Measurements from ENCODE around the gene CA5A. TPM values are rescaled to one million over a fixed set of nuclear protein-coding genes. Genes with fewer than 3 reads are reported as not detected.

CA5A gene
- total and polyA plus RNA-seq, 2 of the 13 experiments (the other 11 are each of a cell fraction or from before 2014, with no cell fraction given): 66.8 to 106 TPM

GRCh38 chr16:87948119-87948545, 11.8 kb upstream of the CA5A start (continued):
- TF ChIP-seq, protein P1, sequence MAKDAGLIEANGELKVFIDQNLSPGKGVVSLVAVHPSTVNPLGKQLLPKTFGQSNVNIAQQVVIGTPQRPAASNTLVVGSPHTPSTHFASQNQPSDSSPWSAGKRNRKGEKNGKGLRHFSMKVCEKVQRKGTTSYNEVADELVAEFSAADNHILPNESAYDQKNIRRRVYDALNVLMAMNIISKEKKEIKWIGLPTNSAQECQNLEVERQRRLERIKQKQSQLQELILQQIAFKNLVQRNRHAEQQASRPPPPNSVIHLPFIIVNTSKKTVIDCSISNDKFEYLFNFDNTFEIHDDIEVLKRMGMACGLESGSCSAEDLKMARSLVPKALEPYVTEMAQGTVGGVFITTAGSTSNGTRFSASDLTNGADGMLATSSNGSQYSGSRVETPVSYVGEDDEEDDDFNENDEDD (CRISPR knock-in tag; IDR thresholded peaks at IDR 0.05; ENCODE audit: borderline replicate concordance): peak; percentile 66; the same call in 1 of the 2 replicates
- TF ChIP-seq ATF7-NPFF (CRISPR knock-in tag; IDR thresholded peaks at IDR 0.05; ENCODE audit: low read depth) (0 out of 2 replicates have a peak, but pooled peaks have one; percentile 17), TBX3 (IDR thresholded peaks at IDR 0.05; ENCODE audit: borderline replicate concordance) (peak; percentile 88), ZNF761 (CRISPR knock-in tag; conservative IDR thresholded peaks at IDR 0.05) (no peak), FOXK2 (IDR thresholded peaks at IDR 0.05) (peak; percentile 66; the same call in 1 of the 2 replicates), SOX5 (CRISPR knock-in tag; IDR thresholded peaks at IDR 0.05; ENCODE audit: borderline replicate concordance) (peak; percentile 20; the same call in 1 of the 2 replicates), ARID2 (CRISPR knock-in tag; IDR thresholded peaks at IDR 0.05; ENCODE audit: borderline replicate concordance) (no peak), ZNF780A (CRISPR knock-in tag; IDR thresholded peaks at IDR 0.05) (no peak), HMG20A (CRISPR knock-in tag; IDR thresholded peaks at IDR 0.05; ENCODE audit: borderline replicate concordance) (peak; percentile 55; the same call in 1 of the 2 replicates), ZNF264 (CRISPR knock-in tag; IDR thresholded peaks at IDR 0.05) (no peak), HCFC1 (IDR thresholded peaks at IDR 0.05; ENCODE audit: low read depth, low read length) (no peak), CENPX (CRISPR knock-in tag; IDR thresholded peaks at IDR 0.05) (no peak), GZF1 (CRISPR knock-in tag; IDR thresholded peaks at IDR 0.05) (peak; percentile 57; the same call in 1 of the 2 replicates), XRCC5 (optimal IDR thresholded peaks at IDR 0.05; ENCODE audit: low read length) (no peak), ATF4 (CRISPR knock-in tag; IDR thresholded peaks at IDR 0.05) (no peak), RERE (CRISPR knock-in tag; IDR thresholded peaks at IDR 0.05; ENCODE audit: low read depth) (peak; percentile 57; the same call in 1 of the 2 replicates), MAX (IDR thresholded peaks at IDR 0.05) (peak; percentile 73), ZNF589 (CRISPR knock-in tag; conservative IDR thresholded peaks at IDR 0.05) (no peak)
- TF ChIP-seq, protein P2, sequence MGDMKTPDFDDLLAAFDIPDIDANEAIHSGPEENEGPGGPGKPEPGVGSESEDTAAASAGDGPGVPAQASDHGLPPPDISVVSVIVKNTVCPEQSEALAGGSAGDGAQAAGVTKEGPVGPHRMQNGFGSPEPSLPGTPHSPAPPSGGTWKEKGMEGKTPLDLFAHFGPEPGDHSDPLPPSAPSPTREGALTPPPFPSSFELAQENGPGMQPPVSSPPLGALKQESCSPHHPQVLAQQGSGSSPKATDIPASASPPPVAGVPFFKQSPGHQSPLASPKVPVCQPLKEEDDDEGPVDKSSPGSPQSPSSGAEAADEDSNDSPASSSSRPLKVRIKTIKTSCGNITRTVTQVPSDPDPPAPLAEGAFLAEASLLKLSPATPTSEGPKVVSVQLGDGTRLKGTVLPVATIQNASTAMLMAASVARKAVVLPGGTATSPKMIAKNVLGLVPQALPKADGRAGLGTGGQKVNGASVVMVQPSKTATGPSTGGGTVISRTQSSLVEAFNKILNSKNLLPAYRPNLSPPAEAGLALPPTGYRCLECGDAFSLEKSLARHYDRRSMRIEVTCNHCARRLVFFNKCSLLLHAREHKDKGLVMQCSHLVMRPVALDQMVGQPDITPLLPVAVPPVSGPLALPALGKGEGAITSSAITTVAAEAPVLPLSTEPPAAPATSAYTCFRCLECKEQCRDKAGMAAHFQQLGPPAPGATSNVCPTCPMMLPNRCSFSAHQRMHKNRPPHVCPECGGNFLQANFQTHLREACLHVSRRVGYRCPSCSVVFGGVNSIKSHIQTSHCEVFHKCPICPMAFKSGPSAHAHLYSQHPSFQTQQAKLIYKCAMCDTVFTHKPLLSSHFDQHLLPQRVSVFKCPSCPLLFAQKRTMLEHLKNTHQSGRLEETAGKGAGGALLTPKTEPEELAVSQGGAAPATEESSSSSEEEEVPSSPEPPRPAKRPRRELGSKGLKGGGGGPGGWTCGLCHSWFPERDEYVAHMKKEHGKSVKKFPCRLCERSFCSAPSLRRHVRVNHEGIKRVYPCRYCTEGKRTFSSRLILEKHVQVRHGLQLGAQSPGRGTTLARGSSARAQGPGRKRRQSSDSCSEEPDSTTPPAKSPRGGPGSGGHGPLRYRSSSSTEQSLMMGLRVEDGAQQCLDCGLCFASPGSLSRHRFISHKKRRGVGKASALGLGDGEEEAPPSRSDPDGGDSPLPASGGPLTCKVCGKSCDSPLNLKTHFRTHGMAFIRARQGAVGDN (CRISPR knock-in tag; IDR thresholded peaks at IDR 0.05): peak; percentile 93
